ENCODE data around the gene DUSP12. TPM values are rescaled to one million over a fixed set of nuclear protein-coding genes. Genes with fewer than 3 reads are reported as not detected.

The DUSP12 gene
- total RNA-seq, 1 experiment from 2014 or later: 28.0 TPM

DNA sequence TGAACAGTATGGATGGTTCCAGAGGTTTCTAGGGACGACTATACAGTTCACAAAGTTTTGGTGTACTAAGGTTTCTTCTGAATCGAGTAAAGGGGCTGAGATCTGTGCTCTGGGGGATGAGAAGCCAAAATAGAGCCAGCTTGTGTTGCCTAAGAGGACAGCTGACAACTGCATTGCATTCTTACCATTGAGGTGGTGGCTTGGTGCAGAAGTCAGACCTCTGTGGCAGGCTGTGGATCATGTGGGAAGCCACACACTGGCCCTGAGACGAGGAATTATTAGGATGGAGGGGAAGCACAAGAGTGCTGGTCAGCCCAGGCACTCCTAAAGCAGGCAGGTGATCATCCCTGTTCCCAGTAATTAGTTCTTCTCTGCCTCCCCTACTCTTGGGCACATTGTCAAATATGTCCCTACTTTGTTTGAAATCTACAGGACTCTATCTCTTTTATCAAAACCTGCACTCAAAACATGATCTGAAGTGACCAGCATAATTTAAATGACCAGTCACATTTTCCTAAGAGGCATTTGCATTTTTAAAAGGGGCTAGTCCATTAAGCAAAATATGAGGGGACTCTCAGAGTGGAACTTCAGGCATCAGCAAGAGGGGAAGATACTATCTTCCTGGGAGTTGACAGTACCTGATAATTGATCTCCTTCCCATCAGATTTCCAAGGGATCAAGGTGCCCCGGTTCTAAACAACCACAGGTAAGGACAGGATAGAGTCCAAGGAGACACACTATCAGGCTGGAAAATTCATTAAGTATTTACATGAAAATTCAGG, 28.4 kb upstream of the DUSP12 start, which contains the start of gene FCRLB:
FCRLB (plus strand) TSS at position 589 of the 782 bp plus-strand sequence. CDS start 1,129 bp downstream, outside the sequence.
- no CpG with 5 or more reads among the region's 4 CpGs for WGBS (ENCODE audit: extremely low coverage, insufficient read length, low lambda C conversion rate)
- H3K9me3 ChIP-seq (ENCODE audit: control insufficient read depth, low read depth, low read length): no peaks in the 10 kb centered on the region
- H3T11ph ChIP-seq (ENCODE audit: low read length): no peak within 1 kb of the TSS
- H3K79me2 ChIP-seq (ENCODE audit: insufficient read depth, low read length): no peaks in the 10 kb centered on the region
- Mint-ChIP-seq H3K4me3 (no peak within 1 kb of the TSS; a peak in 1 of 5 replicates), H3K27ac (no peak within 1 kb of the TSS), H3K9me3 (no peaks in the 10 kb centered on the region; a peak in 1 of 5 replicates), H3K4me1 (peaks cover 5 to 8% of the 10 kb centered on the region in 2 experiments), H3K36me3 (ENCODE audit: insufficient read depth in 1 of 3, low read depth in 3 of 3) (peaks cover 0 to 2% (median 0%) of the 10 kb centered on the region in 3 experiments; a peak in 2 of 7 replicates), H3K27me3 (ENCODE audit: low read depth) (peaks cover 58% of the 10 kb centered on the region)
- H2BK20ac ChIP-seq (ENCODE audit: low read depth, low read length, poor library complexity, severe bottlenecking): no peak within 1 kb of the TSS
- no peak within 1 kb of the TSS for H3K4me2 ChIP-seq (ENCODE audit: insufficient read depth, insufficient read length, low read length)
- no peak within 1 kb of the TSS for H2BK15ac ChIP-seq (ENCODE audit: low read depth, low read length)
- no peak within 1 kb of the TSS for H2BK5ac ChIP-seq (ENCODE audit: insufficient read length, low read length)
- no peak within 1 kb of the TSS for H2BK12ac ChIP-seq (ENCODE audit: insufficient read length, low read depth, low read length)
- no peak within 1 kb of the TSS for H3K23ac ChIP-seq (ENCODE audit: insufficient read length, low read depth, low read length)
- H3K56ac ChIP-seq (ENCODE audit: insufficient read length, low read depth, low read length): no peak within 1 kb of the TSS
- no peak for DNase-seq
- H3K23me2 ChIP-seq (ENCODE audit: insufficient read length, low read depth, low read length, poor library complexity, severe bottlenecking): peaks cover 6% of the 10 kb centered on the region
- H3K27me3 ChIP-seq (ENCODE audit: insufficient read depth, low read length): peaks cover 12% of the 10 kb centered on the region; the same call in 1 of the 2 replicates
- no peak within 1 kb of the TSS for H3K9ac ChIP-seq (ENCODE audit: extremely low read depth, insufficient read length, low read length)
- no peak within 1 kb of the TSS for H4K8ac ChIP-seq (replicated peaks; ENCODE audit: insufficient read length, low read depth, low read length)
- H4K91ac ChIP-seq (ENCODE audit: insufficient read length, low read depth, low read length): no peak within 1 kb of the TSS
- no peaks in the 10 kb centered on the region for H4K20me1 ChIP-seq (ENCODE audit: control insufficient read depth, insufficient read depth, insufficient read length)
- no peak within 1 kb of the TSS for H2BK120ac ChIP-seq (ENCODE audit: low read depth, low read length, poor library complexity, severe bottlenecking)
- no peak within 1 kb of the TSS for H4K5ac ChIP-seq (ENCODE audit: insufficient read length, low read depth, low read length)
- no peaks in the 10 kb centered on the region for H3K79me1 ChIP-seq (ENCODE audit: insufficient read depth, low read depth, low read length, poor library complexity, severe bottlenecking)
- no peak within 1 kb of the TSS for H3K27ac ChIP-seq (ENCODE audit: insufficient read length, low read depth, low read length)
- H3K4ac ChIP-seq (ENCODE audit: low read depth, low read length): no peak within 1 kb of the TSS
- H2AK5ac ChIP-seq (ENCODE audit: insufficient read length, low read length): no peak within 1 kb of the TSS
- H3K14ac ChIP-seq (ENCODE audit: insufficient read depth, low read length): no peak within 1 kb of the TSS
- TF ChIP-seq, protein P1, sequence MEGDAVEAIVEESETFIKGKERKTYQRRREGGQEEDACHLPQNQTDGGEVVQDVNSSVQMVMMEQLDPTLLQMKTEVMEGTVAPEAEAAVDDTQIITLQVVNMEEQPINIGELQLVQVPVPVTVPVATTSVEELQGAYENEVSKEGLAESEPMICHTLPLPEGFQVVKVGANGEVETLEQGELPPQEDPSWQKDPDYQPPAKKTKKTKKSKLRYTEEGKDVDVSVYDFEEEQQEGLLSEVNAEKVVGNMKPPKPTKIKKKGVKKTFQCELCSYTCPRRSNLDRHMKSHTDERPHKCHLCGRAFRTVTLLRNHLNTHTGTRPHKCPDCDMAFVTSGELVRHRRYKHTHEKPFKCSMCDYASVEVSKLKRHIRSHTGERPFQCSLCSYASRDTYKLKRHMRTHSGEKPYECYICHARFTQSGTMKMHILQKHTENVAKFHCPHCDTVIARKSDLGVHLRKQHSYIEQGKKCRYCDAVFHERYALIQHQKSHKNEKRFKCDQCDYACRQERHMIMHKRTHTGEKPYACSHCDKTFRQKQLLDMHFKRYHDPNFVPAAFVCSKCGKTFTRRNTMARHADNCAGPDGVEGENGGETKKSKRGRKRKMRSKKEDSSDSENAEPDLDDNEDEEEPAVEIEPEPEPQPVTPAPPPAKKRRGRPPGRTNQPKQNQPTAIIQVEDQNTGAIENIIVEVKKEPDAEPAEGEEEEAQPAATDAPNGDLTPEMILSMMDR (conservative IDR thresholded peaks at IDR 0.05): no peak
- H3K4me1 ChIP-seq (ENCODE audit: insufficient read depth, low read length): no peaks in the 10 kb centered on the region
- H3K18ac ChIP-seq (ENCODE audit: insufficient read length, low read depth, low read length): no peak within 1 kb of the TSS
- no peak within 1 kb of the TSS for H2AFZ ChIP-seq (ENCODE audit: low read length)
